ENCODE results near the gene TEX9. TPM values are rescaled to one million over a fixed set of nuclear protein-coding genes. Genes with fewer than 3 reads are reported as not detected.

Gene TEX9
- total RNA-seq, 1 experiment from 2014 or later: 8.4 TPM

DNA sequence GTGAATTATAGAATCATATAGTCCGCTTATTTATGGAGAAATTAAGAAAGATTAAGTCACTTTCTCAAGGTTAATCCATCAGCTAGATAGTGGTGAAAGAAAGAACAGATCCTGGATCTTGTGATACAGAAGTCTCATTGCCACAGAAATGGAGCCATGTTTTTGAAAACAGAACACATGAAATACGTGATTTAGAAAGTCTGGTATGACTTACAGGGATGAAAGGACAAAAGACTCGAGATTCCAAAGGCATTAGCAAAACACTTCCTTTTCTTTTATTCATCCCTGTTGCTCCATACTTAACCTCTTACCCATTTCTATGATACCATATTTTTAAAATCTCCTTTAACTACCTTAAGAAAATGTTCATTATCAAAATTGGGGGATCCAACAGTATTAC, 40.0 kb upstream of the TEX9 start:
- Histone ChIP-seq H3T11ph (ENCODE audit: low read length) (no peak overlapping the region), H3K79me2 (ENCODE audit: insufficient read depth, low read length) (no peaks in the 10 kb centered on the region), H3K27me3 (ENCODE audit: insufficient read depth, low read length) (no peaks in the 10 kb centered on the region), H3K14ac (ENCODE audit: insufficient read depth, low read length) (no peak overlapping the region), H3K79me1 (ENCODE audit: insufficient read depth, low read depth, low read length, poor library complexity, severe bottlenecking) (no peaks in the 10 kb centered on the region), H3K4me1 (ENCODE audit: insufficient read depth, low read length) (no peaks in the 10 kb centered on the region), H2BK5ac (ENCODE audit: insufficient read length, low read length) (no peak overlapping the region), H2AFZ (ENCODE audit: low read length) (no peak overlapping the region), H3K56ac (ENCODE audit: insufficient read length, low read depth, low read length) (no peak overlapping the region), H3K9me3 (ENCODE audit: control insufficient read depth, low read depth, low read length) (no peaks in the 10 kb centered on the region), H3K18ac (ENCODE audit: insufficient read length, low read depth, low read length) (no peak overlapping the region), H3K4me2 (ENCODE audit: insufficient read depth, insufficient read length, low read length) (no peak overlapping the region), H3K4ac (ENCODE audit: low read depth, low read length) (no peak overlapping the region), H3K23me2 (ENCODE audit: insufficient read length, low read depth, low read length, poor library complexity, severe bottlenecking) (no peaks in the 10 kb centered on the region), H4K91ac (ENCODE audit: insufficient read length, low read depth, low read length) (no peak overlapping the region), H2BK15ac (ENCODE audit: low read depth, low read length) (no peak overlapping the region), H2AK5ac (ENCODE audit: insufficient read length, low read length) (no peak overlapping the region), H2BK120ac (ENCODE audit: low read depth, low read length, poor library complexity, severe bottlenecking) (no peak overlapping the region), H4K20me1 (ENCODE audit: control insufficient read depth, insufficient read depth, insufficient read length) (no peaks in the 10 kb centered on the region), H3K23ac (ENCODE audit: insufficient read length, low read depth, low read length) (no peak overlapping the region), H4K5ac (ENCODE audit: insufficient read length, low read depth, low read length) (no peak overlapping the region), H2BK20ac (ENCODE audit: low read depth, low read length, poor library complexity, severe bottlenecking) (no peak overlapping the region), H2BK12ac (ENCODE audit: insufficient read length, low read depth, low read length) (no peak overlapping the region), H4K8ac (replicated peaks; ENCODE audit: insufficient read length, low read depth, low read length) (no peak overlapping the region), H3K27ac (ENCODE audit: insufficient read length, low read depth, low read length) (no peak overlapping the region), H3K9ac (ENCODE audit: extremely low read depth, insufficient read length, low read length) (no peak overlapping the region)
- H3K36me3 Mint-ChIP-seq (ENCODE audit: insufficient read depth in 1 of 3, low read depth in 3 of 3): no peaks in the 10 kb centered on the region
- peaks cover 3 to 6% of the 10 kb centered on the region in 2 experiments; a peak in 2 of 4 replicates for H3K4me1 Mint-ChIP-seq
- no CpG with 5 or more reads among the region's 3 CpGs for WGBS (ENCODE audit: extremely low coverage, insufficient read length, low lambda C conversion rate)
- no peak overlapping the region for H3K4me3 Mint-ChIP-seq
- no peak for DNase-seq
- TF ChIP-seq, protein P1, sequence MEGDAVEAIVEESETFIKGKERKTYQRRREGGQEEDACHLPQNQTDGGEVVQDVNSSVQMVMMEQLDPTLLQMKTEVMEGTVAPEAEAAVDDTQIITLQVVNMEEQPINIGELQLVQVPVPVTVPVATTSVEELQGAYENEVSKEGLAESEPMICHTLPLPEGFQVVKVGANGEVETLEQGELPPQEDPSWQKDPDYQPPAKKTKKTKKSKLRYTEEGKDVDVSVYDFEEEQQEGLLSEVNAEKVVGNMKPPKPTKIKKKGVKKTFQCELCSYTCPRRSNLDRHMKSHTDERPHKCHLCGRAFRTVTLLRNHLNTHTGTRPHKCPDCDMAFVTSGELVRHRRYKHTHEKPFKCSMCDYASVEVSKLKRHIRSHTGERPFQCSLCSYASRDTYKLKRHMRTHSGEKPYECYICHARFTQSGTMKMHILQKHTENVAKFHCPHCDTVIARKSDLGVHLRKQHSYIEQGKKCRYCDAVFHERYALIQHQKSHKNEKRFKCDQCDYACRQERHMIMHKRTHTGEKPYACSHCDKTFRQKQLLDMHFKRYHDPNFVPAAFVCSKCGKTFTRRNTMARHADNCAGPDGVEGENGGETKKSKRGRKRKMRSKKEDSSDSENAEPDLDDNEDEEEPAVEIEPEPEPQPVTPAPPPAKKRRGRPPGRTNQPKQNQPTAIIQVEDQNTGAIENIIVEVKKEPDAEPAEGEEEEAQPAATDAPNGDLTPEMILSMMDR (conservative IDR thresholded peaks at IDR 0.05): no peak
- no peaks in the 10 kb centered on the region; a peak in 1 of 5 replicates for H3K9me3 Mint-ChIP-seq
- H3K27me3 Mint-ChIP-seq (ENCODE audit: low read depth): peaks cover 3% of the 10 kb centered on the region
- no peak overlapping the region for H3K27ac Mint-ChIP-seq
